Stimulated activated CD8-positive, alpha-beta memory T cell treated with anti-CD3 and anti-CD28 coated beads, Interleukin-12 subunit alpha, Interleukin-12 subunit beta, amount 100 ng/mL, for 1 hour (primary cell): ENCODE data around the gene MAGEC2.

Source experiments
- DNase-seq: peaks from one replicate; pipeline ENCODE4 v3.0.0-alpha.2; 2020; ENCODE audit warnings: low read depth

Gene MAGEC2, protein sequence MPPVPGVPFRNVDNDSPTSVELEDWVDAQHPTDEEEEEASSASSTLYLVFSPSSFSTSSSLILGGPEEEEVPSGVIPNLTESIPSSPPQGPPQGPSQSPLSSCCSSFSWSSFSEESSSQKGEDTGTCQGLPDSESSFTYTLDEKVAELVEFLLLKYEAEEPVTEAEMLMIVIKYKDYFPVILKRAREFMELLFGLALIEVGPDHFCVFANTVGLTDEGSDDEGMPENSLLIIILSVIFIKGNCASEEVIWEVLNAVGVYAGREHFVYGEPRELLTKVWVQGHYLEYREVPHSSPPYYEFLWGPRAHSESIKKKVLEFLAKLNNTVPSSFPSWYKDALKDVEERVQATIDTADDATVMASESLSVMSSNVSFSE

DNA sequence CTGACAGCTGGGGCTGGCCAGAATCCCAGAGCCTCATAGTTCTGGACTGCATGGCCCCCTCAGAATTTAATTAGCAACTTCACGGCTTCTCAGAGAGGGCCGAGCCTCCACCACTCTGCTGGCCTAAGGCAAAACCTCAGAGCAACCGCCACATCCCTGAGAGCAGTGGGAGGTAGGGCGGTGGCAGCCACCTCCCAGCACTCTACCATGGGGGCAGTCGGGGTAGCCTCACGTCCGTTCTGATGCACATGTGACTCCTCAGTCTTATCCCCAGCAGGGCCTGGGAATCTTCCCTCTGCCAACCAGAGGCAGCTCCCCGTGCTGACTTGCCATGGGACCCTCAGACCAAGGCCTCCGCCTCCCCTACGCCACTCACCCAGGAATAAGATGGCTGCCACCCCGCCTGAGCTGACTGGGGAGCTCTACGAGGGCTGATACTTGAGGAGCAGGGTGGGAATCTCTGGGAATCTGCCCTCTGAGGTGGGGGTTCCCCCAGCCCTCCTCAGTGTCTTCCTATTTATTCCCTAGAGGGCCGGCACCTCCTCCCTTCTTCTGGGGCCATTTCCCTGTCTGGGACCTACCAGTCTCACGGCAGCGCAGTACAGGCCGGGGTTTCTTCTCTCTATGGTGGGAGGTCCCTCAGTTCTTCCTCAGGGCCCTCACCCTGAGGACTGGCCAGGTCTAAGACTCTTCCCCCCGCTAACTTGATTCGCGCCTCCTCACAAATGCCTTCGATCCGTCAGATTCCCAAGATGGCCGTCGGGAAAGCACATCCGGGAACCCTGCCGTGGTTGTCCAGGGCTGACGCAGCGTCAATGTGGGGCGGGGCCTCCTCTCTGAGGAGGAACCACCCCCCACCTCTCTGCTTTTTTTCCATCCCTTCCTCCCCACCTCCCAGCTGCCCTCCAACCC, at the start of gene MAGEC2:
MAGEC2 (minus strand) TSS at position 769 of the 912 bp plus-strand sequence. CDS start 1,303 bp downstream, outside the sequence.
- DNase-seq = no peak

DNA sequence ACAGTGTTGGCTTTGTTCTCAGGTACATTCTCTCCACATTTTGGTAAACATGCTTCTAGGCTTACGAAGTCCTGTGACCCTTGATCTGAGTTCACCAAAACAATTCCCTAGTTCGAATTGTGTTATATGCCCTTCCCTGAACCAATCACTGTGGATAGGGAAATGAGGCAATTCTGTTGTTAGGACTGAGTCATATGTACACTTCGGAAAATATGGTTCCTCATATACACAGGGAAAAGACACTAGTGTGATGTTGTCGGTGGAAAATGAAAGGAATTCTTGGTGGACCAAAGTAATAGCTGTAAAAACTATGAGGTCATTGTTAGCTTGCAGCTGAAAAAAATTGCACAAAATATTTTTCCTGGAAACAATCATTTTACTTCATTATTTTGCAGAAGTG, 46.6 kb upstream of the MAGEC2 start:
- no peak for DNase-seq

DNA sequence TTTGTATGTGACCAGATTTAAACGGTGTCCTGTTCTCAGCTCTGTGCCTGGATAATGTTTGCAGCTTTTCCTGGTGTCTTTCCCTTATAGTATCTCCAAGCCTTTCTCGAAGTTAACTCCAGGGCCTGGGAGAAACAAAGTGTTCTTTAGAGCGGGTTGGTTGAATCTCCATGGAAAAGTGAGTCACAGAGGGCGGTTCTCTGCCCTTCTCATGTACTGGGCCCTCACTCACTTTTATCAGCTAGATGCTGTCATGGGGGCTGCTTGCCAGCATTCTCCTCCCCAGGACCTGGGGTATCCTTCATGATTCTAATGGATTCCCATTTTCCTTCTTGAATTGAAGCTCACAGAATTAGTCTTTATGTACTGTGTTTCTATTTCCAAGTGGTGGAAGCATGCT, 46.1 kb upstream of the MAGEC2 start:
- no peak for DNase-seq

DNA sequence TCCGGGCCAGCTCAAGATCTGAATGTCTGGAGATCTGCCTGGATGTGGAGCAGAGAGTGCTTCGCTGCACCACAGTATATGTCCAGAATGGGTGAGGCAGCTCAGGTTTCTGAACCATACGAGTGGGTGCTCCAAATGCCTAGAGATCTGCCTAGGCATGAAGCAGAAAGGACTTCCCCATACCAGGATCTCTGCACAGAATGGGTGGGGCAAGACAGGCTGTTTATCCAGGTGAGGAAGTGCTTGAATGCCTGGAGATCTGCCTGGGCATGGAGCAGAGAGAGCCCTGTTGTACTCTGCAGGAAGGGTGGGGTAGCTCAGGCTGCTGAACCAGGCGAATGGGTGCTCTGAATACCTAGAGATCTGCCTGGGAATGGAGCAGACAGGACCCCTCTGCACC, 45.4 kb upstream of the MAGEC2 start:
- no peak for DNase-seq

DNA sequence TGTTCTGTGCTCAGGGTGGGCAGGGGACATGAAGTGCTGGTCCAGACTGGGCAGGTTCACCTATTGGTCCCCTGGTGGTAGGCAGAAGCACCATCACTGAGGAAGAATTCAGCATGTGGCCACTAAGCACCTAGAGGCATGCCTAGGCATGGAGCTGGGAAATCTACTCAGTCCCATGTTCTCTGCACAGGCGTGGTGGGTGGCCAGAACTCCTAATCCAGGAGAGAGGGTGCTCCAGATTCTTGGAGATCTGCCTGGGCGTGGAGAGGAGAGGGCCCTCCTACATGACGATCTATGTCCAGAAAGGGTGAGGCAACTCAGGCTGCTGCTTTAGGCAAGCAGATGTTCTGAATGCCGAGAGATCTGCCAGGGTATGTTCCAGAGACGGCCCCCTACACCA, 44.6 kb upstream of the MAGEC2 start:
- no peak for DNase-seq

DNA sequence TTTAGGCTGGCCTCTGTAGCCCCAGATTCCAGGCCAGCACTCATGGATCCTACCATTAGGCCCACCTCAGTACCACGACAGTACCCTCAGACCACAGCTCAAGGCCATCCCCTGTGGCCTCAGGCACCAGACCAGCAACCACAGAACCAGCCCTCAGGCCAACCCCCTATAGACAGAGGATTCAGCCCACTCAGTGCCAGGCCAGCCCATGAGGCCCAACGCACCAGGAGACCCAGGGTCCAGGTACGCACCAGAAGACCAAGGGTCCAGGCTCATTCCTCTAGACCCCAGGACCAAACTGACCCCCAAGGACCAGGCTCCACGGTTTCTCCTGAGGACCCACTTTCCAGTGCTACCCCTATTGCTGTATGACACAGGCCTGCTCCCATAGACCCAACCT, 39.5 kb upstream of the MAGEC2 start:
- no peak for DNase-seq

DNA sequence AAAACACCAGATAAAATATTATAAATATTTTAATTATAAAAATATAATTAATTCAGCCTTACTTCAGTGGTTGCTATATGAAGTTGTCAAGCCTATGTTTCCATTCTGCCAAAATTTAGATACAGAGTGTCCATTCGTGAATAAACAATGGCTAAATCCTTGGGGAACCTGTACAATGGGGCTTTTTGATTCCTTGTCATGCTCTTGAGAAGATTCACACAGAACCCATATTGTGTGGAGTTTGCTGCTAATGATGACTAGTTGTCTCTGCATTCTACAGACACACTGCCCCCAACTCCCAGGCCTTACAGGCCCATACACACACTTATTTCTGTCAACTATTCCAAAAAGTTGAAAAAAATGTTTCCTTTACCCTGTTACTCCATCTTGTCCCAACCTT, 33.4 kb upstream of the MAGEC2 start:
- no peak for DNase-seq

DNA sequence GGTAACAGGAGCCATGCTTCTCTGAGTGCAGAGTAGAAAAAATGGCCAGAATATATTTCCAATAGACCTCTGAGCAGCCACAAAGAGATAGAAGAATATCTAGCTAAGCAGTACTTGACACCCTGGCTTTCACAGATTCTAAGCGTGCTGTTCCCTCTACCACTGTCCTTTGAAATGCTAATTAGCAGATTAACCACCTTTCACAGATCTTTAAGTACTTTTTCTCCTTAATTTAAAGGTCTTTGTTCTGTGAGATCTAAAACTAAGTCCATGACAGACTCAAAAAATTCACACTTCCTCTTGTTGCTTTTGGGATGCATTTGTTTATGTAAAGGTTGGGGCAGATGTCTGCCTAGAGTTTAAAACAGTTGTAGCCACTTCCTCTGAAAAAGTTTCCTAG, 28.3 kb upstream of the MAGEC2 start:
- DNase-seq = no peak

DNA sequence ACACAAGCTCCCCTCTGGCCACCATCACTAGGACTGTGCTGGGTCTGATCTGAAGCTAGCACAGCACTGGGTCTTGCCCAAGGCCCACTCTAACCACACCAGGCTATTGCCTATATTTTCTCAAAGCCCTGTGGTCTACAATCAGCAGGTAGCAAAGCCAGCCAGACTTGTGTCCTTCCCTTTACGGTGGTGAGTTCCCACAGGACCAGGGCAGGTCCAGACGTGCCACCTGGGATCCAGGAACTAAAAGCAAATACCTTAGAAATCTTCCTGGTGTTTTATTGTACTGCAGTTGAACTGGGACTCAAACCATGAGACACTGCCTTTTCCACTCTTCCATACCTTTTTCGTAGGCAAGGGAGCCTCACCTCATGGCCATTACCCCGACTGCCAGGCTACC, 9.0 kb upstream of the MAGEC2 start:
- DNase-seq = no peak

DNA sequence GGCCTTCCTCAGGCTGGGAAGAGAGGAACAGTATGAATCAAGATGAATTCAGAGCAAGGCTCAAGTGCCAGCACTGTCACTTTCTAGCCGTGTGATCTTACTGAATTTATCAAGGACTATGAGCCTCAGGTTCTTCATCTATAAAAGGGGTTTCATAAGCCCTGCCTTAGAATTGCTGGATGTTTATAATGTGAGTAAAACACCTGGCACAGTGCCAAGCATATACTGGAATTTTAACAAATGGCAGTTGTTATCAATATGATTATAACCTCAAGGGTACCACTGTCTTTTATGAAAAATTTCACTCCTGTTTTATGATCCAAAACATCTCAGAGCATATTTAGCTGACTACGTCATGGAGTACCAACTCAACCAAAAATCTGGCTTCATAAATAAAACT, 4.0 kb downstream of the MAGEC2 start:
- DNase-seq = no peak

DNA sequence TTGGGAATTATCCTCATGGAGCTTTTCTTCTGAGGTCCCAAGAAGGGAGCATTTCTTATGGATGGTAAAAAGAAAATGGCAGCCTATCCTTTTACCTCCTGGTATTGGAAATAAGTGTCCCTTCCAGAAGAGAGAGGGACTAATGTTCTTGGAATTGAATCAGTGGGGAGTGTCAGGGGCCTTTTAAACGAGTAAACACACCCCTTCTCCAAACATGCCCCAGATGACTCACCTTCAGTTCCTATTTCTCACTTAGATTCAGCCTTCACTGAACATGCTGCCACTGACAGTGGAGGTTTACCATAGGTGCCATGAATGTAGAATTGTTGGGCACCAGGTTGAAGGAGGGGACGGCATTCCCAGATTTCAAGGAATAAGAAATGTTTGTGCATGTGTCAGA, 19.0 kb downstream of the MAGEC2 start:
- DNase-seq = no peak

DNA sequence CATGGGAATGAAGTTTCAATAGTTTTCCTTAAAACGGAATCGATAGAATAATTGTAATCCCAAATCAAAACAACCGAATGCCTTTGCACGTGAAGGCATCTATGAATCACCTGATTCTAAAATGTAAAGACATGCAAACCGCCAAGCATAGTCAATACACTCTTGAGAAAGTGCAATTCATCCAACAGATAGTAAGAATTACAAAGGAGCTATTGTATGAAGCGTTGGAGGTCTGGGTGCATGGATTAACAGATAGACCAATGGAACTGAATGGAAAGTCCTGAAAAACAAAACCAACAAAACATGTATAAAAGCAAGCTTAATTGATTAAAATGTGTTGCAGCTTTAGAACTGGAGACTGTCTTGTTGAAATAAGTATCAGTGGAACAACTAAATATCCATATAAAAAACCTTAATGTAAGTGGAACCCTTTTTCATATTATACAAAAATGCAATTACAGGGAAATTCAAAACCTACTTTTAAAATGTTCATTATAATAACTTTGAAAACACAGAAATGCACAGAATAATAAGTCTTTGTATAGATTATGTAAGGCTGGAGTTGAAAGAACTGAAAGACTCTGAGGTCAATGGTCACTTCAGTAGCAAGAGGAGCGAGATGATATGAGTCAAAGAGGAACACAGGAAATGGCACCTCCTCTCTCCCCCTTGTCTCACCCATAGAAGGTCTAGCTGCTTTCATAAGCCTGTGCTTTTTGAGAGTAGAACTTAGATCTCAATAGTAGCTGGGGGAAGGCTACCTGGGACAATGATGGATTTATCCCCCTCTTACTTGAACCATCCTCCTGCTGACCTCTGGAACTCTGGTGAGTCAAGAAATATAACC, 20.1 kb downstream of the MAGEC2 start:
- no peak for DNase-seq

DNA sequence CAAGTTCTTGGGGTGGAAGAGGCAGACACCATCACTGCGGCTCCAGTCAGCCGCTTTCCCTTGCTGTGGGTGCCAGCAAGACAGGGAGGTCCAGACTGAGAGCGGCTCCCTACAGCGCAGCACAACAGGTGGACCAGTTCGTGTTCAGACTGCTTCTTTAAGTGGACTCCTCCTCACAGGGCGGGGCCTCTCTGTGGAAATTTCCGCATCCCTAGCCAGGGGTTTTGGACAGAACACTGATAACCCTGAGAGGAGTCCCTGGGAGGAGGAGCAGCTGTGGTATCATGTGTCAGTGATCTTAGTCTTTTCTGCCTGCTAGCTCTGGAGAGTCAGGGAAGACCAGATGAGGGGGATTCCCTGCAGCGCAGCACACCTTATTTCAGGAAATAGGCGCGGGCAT, 48.5 kb downstream of the MAGEC2 start:
- DNase-seq = no peak
